ENCODE results near the gene RFLNA. TPM values are rescaled to one million over a fixed set of nuclear protein-coding genes. Genes with fewer than 3 reads are reported as not detected.
A peak's percentile ranks its signal among the peaks of the same experiment; 100 is the strongest.

The RFLNA gene, protein sequence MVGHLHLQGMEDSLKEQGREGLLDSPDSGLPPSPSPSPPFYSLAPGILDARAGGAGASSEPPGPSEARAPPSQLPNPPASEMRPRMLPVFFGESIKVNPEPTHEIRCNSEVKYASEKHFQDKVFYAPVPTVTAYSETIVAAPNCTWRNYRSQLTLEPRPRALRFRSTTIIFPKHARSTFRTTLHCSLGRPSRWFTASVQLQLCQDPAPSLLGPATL
- total RNA-seq, result 10 to 100 TPM; 22.4 to 44.8 TPM

DNA sequence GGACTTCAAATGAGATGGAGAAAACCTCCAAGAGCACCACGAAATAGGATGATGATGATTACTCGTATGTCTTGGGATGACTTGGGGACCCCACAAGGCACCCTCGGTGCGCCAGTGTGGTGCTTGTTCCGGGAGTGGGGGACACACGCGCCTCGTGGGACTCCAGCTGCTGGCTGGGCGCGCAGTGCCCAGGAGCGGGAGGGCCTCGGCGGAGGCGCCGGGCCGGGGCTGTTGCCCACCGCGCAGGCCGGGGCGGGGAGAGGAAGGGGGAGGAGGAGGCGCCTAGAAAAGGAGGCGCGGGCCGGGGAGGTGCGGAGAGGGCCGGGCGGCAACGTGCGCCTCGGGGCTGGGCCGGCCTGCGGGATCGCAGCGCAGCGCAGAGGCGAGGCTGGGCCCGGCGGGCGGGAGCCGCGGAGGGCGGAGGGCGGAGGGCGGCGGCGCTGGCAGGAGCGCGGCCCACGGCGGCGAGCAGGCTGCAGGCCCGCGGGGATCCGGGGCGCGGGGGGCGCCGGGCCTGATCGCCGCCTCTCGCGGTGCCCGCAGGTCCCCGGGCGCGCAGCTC, at the start of gene RFLNA:
Gene RFLNA (plus strand): TSS at position 314 of the 562 bp plus-strand sequence. CDS start 337 bp downstream, outside the sequence.
- Histone ChIP-seq H3K36me3 (no peaks in the 10 kb centered on the region), H3K9ac (ENCODE audit: low read depth in 2 of 2, low read length in 2 of 2) (peak within 1 kb of the TSS; percentile 84 to 89), H3K27me3 (no peaks in the 10 kb centered on the region), H3K27ac (no peak within 1 kb of the TSS), H3K9me3 (no peaks in the 10 kb centered on the region), H3K4me3 (peak within 1 kb of the TSS; percentile 47), H3K4me1 (peaks cover 5% of the 10 kb centered on the region)
- peak; percentile 49 for DNase-seq
- intact Hi-C loops (cut with DNase I), result loop anchor here (5.0 kb wide), 1 partner anchor 123 kb away; no protein-coding TSS in a partner anchor
- TF ChIP-seq, protein P1, sequence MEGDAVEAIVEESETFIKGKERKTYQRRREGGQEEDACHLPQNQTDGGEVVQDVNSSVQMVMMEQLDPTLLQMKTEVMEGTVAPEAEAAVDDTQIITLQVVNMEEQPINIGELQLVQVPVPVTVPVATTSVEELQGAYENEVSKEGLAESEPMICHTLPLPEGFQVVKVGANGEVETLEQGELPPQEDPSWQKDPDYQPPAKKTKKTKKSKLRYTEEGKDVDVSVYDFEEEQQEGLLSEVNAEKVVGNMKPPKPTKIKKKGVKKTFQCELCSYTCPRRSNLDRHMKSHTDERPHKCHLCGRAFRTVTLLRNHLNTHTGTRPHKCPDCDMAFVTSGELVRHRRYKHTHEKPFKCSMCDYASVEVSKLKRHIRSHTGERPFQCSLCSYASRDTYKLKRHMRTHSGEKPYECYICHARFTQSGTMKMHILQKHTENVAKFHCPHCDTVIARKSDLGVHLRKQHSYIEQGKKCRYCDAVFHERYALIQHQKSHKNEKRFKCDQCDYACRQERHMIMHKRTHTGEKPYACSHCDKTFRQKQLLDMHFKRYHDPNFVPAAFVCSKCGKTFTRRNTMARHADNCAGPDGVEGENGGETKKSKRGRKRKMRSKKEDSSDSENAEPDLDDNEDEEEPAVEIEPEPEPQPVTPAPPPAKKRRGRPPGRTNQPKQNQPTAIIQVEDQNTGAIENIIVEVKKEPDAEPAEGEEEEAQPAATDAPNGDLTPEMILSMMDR (IDR thresholded peaks at IDR 0.05), result no peak

DNA sequence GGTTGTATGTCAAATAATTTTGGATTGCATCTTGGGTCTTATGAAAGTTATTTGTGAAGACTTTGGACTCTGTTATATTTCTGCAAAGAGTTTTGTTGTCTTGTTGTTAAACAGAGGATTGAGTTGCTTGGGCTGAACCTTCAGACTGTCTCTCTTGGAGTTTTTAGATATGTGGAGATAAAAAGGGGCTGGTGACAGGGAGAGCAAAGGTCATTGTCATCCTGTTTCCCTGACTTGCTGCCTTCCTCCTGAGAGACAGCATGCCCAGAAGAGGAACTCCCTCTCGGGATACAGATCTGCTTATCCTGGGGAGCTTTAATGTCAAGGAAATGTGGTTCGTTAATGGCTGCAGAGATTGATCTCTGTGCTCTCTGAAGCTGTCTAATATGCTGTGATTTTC, 47.6 kb upstream of the RFLNA start:
- Histone ChIP-seq H3K36me3 (no peaks in the 10 kb centered on the region), H3K4me3 (no peak overlapping the region), H3K9ac (ENCODE audit: low read depth in 2 of 2, low read length in 2 of 2) (no peak overlapping the region), H3K4me1 (peaks cover 7% of the 10 kb centered on the region), H3K27me3 (no peaks in the 10 kb centered on the region), H3K27ac (no peak overlapping the region), H3K9me3 (no peaks in the 10 kb centered on the region)
- peak; percentile 28 for DNase-seq
- TF ChIP-seq, protein P1 (IDR thresholded peaks at IDR 0.05), result no peak
- intact Hi-C loops (cut with DNase I), result no loop called here

DNA sequence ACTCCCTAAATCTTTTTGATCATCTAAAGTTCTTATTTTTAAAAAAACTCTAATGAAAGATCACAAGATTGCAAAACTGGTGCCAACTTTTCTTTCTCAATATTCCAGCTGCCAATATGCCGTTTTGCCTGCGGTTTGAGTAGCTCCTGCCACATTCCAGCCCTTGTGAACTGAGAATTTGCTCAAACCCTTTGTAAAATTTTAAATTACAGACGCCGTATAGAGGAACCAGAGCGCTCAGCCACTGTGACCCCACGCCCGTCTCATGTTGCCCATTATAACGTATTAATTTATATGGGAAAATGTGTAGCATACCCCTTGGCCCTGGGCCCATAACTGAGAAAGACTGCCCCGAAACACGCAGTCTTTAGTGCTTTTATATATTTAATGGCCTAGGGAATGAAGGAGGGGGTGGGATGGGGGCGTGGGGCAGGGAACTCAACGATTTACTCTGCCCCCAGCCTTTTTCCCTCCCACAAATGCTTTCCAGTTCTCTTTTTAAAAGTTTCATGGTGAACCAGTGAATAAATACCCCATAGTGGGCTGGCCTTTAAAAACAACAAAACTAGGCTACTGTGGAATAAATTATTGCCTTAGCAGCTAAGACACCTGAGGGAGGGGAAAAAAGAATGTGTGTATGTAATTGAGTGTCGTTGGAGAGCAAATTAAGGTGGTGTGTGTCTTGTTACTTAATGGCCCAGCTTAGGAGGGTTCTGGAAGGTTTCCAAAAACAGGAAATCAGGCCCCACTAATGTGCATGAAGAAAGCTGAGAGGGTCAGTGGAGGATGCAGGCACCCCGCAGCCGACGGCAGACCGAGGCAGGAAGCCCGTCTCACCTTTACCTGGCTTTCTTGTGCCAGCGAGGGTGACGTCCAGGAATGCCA, 45.7 kb upstream of the RFLNA start:
- Histone ChIP-seq H3K4me1 (peaks cover 7% of the 10 kb centered on the region), H3K36me3 (no peaks in the 10 kb centered on the region), H3K27ac (no peak overlapping the region), H3K4me3 (no peak overlapping the region), H3K27me3 (no peaks in the 10 kb centered on the region), H3K9ac (ENCODE audit: low read depth in 2 of 2, low read length in 2 of 2) (no peak overlapping the region), H3K9me3 (no peaks in the 10 kb centered on the region)
- DNase-seq, result no peak
- intact Hi-C loops (cut with DNase I), result no loop called here
- TF ChIP-seq, protein P1 (IDR thresholded peaks at IDR 0.05), result no peak

DNA sequence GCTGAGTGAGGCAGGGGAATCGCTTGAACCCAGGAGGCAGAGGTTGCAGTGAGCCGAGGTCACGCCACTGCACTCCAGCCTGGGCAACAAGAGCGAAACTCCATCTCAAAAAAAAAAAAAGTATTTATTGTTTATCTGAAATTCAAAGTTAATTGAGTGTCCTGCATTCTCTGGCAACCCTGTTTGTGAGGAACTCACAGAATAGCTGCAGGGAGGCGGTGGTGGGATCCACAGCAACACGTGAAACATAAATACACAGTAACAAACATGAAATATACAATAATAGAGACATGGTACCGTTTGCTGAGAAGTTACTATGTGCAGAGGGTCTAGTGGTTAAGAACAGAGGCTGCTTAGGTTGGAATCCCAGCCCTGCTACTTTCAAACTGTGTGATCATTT, 43.7 kb upstream of the RFLNA start:
- H3K4me3 ChIP-seq, result no peak overlapping the region
- H3K4me1 ChIP-seq, result peaks cover 3% of the 10 kb centered on the region
- no peak overlapping the region for H3K27ac ChIP-seq
- no peak overlapping the region for H3K9ac ChIP-seq (ENCODE audit: low read depth in 2 of 2, low read length in 2 of 2)
- no peaks in the 10 kb centered on the region for H3K9me3 ChIP-seq
- no peaks in the 10 kb centered on the region for H3K27me3 ChIP-seq
- intact Hi-C loops (cut with DNase I), result no loop called here
- no peak for DNase-seq
- H3K36me3 ChIP-seq, result no peaks in the 10 kb centered on the region
- TF ChIP-seq, protein P1 (IDR thresholded peaks at IDR 0.05), result no peak

DNA sequence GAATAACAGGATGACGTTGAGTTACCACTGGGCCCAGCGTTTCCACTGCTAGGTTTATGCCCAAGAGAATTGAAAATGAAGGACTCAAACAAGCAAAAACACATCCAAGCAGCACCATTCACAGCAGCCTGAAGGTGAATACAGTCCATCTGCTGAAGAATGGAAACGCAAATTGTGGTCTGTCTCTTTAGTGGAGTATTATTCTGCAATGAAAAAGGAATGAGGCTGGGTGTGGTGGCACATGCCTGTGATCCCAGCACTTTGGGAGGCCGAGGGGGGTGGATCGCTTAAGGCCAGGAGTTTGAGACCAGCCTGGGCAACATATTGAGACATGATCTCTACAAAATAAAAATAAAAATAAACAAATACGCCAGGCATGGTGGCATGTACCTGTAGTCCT, 41.9 kb upstream of the RFLNA start:
- H3K27me3 ChIP-seq, result no peaks in the 10 kb centered on the region
- H3K27ac ChIP-seq, result no peak overlapping the region
- intact Hi-C loops (cut with DNase I), result no loop called here
- H3K9ac ChIP-seq (ENCODE audit: low read depth in 2 of 2, low read length in 2 of 2), result no peak overlapping the region
- no peak for DNase-seq
- H3K36me3 ChIP-seq, result no peaks in the 10 kb centered on the region
- no peaks in the 10 kb centered on the region for H3K4me1 ChIP-seq
- H3K4me3 ChIP-seq, result no peak overlapping the region
- TF ChIP-seq, protein P1 (IDR thresholded peaks at IDR 0.05), result no peak
- no peaks in the 10 kb centered on the region for H3K9me3 ChIP-seq
